Loucy (cell line): ENCODE data around the gene NCOA1.

Experiments
- CTCF ChIP-seq: fragments of 200-600 bp; sonication (generic); conservative IDR thresholded peaks from 2 replicates; pipeline ENCODE4 v1.5.1; 2014; ENCODE audit warnings: mild to moderate bottlenecking, antibody characterized with exemption, low read length
- EZH2phosphoT487 ChIP-seq: fragments of 200-600 bp; IDR thresholded peaks from 2 replicates; pipeline ENCODE4 v1.6.1; 2018; ENCODE audit warnings: antibody characterized with exemption, mild to moderate bottlenecking, moderate library complexity, borderline replicate concordance

GRCh38 chr2:24559473-24560113 is 68.5 kb downstream of the NCOA1 start:
- no peak for TF ChIP-seq CTCF
- no peak for TF ChIP-seq EZH2phosphoT487
